Panc1 (cell line): ENCODE measurements around the gene CCDC60. TPM values are rescaled to one million over a fixed set of nuclear protein-coding genes. Genes with fewer than 3 reads are reported as not detected.

ENCODE experiments used
- ATAC-seq: fragments of 200-7000 bp; cut with Tn5 transposase; 2 replicates; pipeline ENCODE4 v1.9.1; 2020; ENCODE audit warnings: mild to moderate bottlenecking, moderate library complexity
- BruUV-seq: library from RNA; stranded (reverse); fragments of 400-500 nt; replicated peaks from 2 replicates; lab custom pipeline; 2021; lab: Mats Ljungman, UMichigan
- CTCF ChIA-PET: fragments of 300-600 bp; sonication (Branson Sonifier 250); formaldehyde crosslinking; loops from one replicate; lab custom pipeline; 2022; ENCODE audit warnings: antibody characterized with exemption; lab: Charles Lee
- POLR2A ChIA-PET: fragments of 300-600 bp; sonication (Branson Sonifier 250); formaldehyde crosslinking; loops from one replicate; lab custom pipeline; 2022; ENCODE audit warnings: antibody characterized with exemption; lab: Charles Lee
- DNase-seq: peaks from one replicate; pipeline ENCODE4 v3.0.0-alpha.2; 2010; ENCODE audit warnings: low read depth, low spot score
- H3K27ac ChIP-seq: 2 replicates; pipeline ENCODE4 v1.5.1; 2011; ENCODE audit warnings: mild to moderate bottlenecking, low read length, inconsistent platforms
- H3K27me3 ChIP-seq: fragments of 200-500 bp; sonication (Bioruptor generic); 2 replicates; pipeline ENCODE4 v1.6.0; 2014; ENCODE audit warnings: low read length, inconsistent platforms; ENCODE audit not compliant: control insufficient read depth, insufficient read depth
- H3K36me3 ChIP-seq: fragments of 200-500 bp; sonication (Bioruptor generic); 2 replicates; pipeline ENCODE4 v1.5.1; 2014; ENCODE audit warnings: inconsistent platforms, mild to moderate bottlenecking, low read length, moderate library complexity; ENCODE audit not compliant: control insufficient read depth, insufficient read depth
- H3K4me1 ChIP-seq: 2 replicates; pipeline ENCODE4 v1.5.1; 2011; ENCODE audit warnings: inconsistent platforms, mild to moderate bottlenecking, low read length, moderate library complexity; ENCODE audit not compliant: control insufficient read depth, insufficient read depth
- H3K4me3 ChIP-seq, 2 experiments: 2 replicates each; pipeline ENCODE4 v1.5.1; 2011 to 2012; ENCODE audit warnings: low read depth in 2 of 2, low read length in 2 of 2, mild to moderate bottlenecking in 2 of 2, inconsistent platforms in 1 of 2, moderate library complexity in 1 of 2
- H3K9me3 ChIP-seq: fragments of 200-500 bp; sonication (Bioruptor generic); 2 replicates; pipeline ENCODE4 v1.5.1; 2014; ENCODE audit warnings: low read depth, mild to moderate bottlenecking, inconsistent platforms, low read length, moderate library complexity; ENCODE audit not compliant: control insufficient read depth, insufficient read depth
- SIN3A ChIP-seq: IDR thresholded peaks from 2 replicates; pipeline ENCODE4 v1.6.1; 2012; ENCODE audit warnings: low read depth, mild to moderate bottlenecking, low read length, moderate library complexity, borderline replicate concordance; ENCODE audit not compliant: insufficient read depth
- in situ Hi-C: cut with HindIII; loops from 2 replicates; pipeline ENCODE4 v1.10.0; 2016; ENCODE audit warnings: low sequenced_read_pairs, low pct_unique_long_range_greater_than_20kb
- intact Hi-C: fragments of 100-400 bp; cut with micrococcal nuclease; formaldehyde crosslinking; loops from one replicate; pipeline ENCODE4 v1.10.0; 2022; ENCODE audit not compliant: unreplicated experiment
- total RNA-seq: library from RNA; stranded (reverse); gene quantifications from one replicate; pipeline ENCODE4 v1.2.1, GENCODE V29; 2021; ENCODE audit not compliant: unreplicated experiment
- TF ChIP-seq, protein P1 (sequence below): fragments of 450-650 bp; IDR thresholded peaks from 2 replicates; pipeline ENCODE4 v1.5.1; 2017; ENCODE audit warnings: mild to moderate bottlenecking
- TF ChIP-seq, protein P2 (sequence below), 2 experiments: IDR thresholded peaks; 2 replicates each; pipeline ENCODE4 v1.6.1; 2011 to 2012; ENCODE audit warnings: low read depth in 2 of 2, control low read depth in 1 of 2, low read length in 1 of 2, mild to moderate bottlenecking in 1 of 2, moderate library complexity in 1 of 2; ENCODE audit not compliant: insufficient read depth in 1 of 2

CCDC60 gene
- total RNA-seq, 1 experiment from 2014 or later: not detected

DNA sequence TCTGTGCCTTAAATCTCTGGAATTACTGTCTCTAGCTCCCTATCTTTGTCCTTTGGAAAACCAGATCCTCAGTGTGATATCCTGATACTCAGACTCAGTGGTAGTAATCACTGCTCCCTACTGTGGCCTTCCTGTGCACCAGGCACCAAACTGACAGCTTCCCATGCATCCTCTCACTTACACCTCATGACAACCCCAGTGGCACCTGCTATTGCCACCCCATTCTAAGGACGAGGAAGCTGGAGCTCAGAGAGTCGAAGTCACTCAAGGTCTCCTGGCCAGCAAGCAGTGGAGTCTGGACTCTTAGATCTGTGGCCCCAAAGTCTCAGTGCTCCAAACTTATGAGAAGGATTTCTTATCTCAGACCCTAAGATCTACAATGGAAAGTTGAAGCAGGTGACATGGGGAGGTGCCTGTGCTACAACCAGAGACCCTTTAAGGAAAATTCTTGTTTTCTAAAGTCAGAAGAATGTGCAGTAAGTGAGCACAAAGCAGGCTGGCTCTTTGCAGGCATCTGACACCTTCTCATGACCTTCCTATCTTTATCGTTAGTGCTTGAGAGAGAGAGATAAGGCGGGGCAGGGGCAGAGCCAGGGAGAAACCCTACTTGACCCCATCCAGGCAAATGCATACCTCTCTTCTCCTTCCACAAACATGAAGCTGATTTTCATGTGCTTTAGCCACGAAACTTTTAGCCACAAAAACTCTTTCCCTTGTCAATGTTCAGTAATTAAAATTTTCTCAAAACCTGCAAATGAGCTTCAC lies 47.1 kb downstream of the CCDC60 start:
- TF ChIP-seq, protein P1, sequence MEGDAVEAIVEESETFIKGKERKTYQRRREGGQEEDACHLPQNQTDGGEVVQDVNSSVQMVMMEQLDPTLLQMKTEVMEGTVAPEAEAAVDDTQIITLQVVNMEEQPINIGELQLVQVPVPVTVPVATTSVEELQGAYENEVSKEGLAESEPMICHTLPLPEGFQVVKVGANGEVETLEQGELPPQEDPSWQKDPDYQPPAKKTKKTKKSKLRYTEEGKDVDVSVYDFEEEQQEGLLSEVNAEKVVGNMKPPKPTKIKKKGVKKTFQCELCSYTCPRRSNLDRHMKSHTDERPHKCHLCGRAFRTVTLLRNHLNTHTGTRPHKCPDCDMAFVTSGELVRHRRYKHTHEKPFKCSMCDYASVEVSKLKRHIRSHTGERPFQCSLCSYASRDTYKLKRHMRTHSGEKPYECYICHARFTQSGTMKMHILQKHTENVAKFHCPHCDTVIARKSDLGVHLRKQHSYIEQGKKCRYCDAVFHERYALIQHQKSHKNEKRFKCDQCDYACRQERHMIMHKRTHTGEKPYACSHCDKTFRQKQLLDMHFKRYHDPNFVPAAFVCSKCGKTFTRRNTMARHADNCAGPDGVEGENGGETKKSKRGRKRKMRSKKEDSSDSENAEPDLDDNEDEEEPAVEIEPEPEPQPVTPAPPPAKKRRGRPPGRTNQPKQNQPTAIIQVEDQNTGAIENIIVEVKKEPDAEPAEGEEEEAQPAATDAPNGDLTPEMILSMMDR: no peak
- TF ChIP-seq, protein P2, sequence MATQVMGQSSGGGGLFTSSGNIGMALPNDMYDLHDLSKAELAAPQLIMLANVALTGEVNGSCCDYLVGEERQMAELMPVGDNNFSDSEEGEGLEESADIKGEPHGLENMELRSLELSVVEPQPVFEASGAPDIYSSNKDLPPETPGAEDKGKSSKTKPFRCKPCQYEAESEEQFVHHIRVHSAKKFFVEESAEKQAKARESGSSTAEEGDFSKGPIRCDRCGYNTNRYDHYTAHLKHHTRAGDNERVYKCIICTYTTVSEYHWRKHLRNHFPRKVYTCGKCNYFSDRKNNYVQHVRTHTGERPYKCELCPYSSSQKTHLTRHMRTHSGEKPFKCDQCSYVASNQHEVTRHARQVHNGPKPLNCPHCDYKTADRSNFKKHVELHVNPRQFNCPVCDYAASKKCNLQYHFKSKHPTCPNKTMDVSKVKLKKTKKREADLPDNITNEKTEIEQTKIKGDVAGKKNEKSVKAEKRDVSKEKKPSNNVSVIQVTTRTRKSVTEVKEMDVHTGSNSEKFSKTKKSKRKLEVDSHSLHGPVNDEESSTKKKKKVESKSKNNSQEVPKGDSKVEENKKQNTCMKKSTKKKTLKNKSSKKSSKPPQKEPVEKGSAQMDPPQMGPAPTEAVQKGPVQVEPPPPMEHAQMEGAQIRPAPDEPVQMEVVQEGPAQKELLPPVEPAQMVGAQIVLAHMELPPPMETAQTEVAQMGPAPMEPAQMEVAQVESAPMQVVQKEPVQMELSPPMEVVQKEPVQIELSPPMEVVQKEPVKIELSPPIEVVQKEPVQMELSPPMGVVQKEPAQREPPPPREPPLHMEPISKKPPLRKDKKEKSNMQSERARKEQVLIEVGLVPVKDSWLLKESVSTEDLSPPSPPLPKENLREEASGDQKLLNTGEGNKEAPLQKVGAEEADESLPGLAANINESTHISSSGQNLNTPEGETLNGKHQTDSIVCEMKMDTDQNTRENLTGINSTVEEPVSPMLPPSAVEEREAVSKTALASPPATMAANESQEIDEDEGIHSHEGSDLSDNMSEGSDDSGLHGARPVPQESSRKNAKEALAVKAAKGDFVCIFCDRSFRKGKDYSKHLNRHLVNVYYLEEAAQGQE (IDR thresholded peaks at IDR 0.05; ENCODE audit: insufficient read depth in 1 of 2, low read depth in 2 of 2, low read length in 1 of 2): no peak
- TF ChIP-seq SIN3A: no peak
- no peak for DNase-seq
- no peaks in the 10 kb centered on the region for H3K9me3 ChIP-seq
- no peaks in the 10 kb centered on the region for H3K4me1 ChIP-seq
- in situ Hi-C loops (no loop called here), intact Hi-C loops (no loop called here)
- no peaks in the 10 kb centered on the region for H3K36me3 ChIP-seq
- ChIA-PET CTCF (no interaction called here), POLR2A (no interaction called here)
- no peak overlapping the region for H3K4me3 ChIP-seq
- no TSS peak for BruUV-seq
- ATAC-seq: no peak
- no peak overlapping the region for H3K27ac ChIP-seq
- H3K27me3 ChIP-seq: peaks cover 9% of the 10 kb centered on the region

DNA sequence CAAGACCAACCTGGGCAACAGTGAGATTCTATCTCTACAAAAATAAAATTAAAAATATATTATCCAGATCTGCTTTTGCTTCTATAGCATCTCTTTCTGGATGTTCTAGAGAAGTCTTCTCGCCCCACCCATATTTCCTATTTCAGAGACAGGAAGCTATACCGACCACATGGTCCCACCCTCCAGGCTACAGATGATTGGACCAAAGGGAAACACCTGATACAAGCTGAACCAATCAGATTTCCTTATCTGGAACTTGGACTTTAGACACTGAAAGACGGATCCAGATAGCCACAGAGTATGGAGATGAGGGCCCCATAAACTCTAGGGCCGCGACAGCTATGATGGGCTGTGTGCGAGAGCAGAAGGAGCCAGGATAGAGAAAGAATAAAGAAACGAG lies 48.7 kb downstream of the CCDC60 start:
- Histone ChIP-seq H3K4me3 (no peak overlapping the region), H3K4me1 (no peaks in the 10 kb centered on the region), H3K36me3 (no peaks in the 10 kb centered on the region), H3K27me3 (peaks cover 12% of the 10 kb centered on the region), H3K27ac (no peak overlapping the region), H3K9me3 (no peaks in the 10 kb centered on the region)
- intact Hi-C loops: no loop called here
- no peak for DNase-seq
- in situ Hi-C loops: no loop called here
- TF ChIP-seq, protein P2 (IDR thresholded peaks at IDR 0.05; ENCODE audit: insufficient read depth in 1 of 2, low read depth in 2 of 2, low read length in 1 of 2): no peak
- ChIA-PET CTCF (no interaction called here), POLR2A (no interaction called here)
- ATAC-seq: no peak
- no TSS peak for BruUV-seq
